Anterior cingulate cortex (tissue), 58 donors: ENCODE results near the gene GALP.
"Not testable (repeated sequence)": the region's sequence is repeated elsewhere in the genome, so short reads cannot be mapped to it uniquely, and the experiment has no call there.

ENCODE experiments used
- DNase-seq, 58 donors: peaks; one replicate each; lab custom pipeline; 2025; lab: John Stamatoyannopoulos, UW

GALP gene

DNA sequence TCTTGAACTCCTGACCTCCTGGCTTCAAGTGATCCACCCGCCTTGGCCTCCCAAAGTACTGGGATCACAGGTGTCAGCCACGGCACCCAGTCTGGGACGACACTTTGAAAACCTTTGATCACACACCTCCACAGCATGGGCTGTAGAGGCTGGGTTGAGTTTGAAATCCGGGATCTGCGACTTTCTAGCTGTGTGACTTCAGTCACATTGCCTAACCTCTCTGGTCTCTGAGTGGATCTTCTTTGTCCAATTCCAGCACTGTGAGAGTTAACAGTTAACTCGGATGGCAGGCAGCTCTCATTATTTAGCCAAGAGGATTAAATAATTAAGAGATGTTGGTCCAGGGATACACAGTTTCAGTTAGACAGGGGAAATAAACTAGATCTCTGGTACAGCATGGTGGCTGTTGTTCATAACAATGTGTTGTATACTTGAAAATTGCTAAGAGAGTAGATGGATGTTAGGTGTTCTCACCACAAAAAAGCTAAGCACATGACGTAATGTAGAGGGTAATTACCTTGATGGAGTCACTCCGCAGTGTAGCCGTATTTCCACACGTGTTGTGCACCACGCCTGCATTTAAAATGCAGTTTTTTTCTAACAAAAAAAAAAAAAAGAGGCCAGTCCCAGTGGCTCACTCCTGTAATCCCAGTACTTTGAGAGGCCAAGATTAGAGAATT is 1.9 kb downstream of the GALP start:
- no peak for DNase-seq

- DNase-seq, result no peak
Measured at GRCh38 chr19:56189785-56190184, 14.0 kb downstream of the GALP start.

GRCh38 chr19:56191115-56191514 is 15.3 kb downstream of the GALP start:
- no peak for DNase-seq

GRCh38 chr19:56191711-56192110 is 15.9 kb downstream of the GALP start:
- DNase-seq, result no peak

DNA sequence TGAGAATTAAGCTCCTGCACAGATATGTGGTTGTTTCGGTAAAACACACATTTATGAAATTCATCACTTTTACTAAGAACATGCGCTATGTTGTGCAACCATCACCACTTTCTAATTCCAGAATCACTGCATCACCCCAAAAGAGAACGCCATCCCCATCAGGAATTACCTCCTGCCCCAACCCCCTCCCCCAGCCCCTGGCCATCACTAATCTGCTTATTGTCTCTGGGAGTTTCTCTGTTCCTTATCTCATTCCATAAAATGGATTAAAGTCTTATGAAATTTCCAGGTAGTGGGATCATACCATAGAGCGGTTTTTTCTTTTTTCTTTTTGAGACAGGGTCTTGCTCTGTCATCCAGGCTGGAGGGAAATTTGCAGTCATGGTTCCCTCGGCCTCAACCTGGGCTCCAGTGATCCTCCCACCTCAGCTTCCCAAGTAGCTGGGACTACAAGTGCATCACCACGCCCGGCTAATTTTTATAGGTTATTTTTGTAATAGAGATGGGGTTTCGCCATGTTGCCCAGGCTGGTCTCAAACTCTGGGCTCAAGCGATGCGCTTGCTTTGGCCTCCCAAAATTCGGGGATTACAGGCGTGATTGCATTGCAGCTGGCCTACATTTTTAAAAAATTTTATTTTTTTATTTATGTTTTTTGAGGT is 18.3 kb downstream of the GALP start:
- DNase-seq, result no peak

DNA sequence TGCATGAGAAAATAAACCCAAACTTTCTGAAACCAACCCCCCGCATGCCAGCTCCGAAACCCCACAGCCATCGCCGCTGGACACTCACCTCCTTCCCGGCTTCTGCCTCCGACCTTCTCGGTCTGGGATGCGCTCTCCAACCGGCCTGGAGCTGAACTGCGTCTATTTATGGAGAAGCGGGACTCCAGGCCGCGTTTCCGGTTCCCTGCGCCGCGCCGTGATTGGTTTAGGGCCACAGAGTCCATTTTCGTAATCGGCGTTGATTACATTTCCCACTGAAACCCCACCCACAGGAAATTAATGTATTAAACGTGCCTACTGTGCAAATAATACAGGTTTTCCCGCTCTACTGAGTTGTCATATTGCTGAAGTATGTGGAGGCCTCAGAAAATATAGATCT is 21.8 kb downstream of the GALP start, which contains the start of gene ZSCAN5B:
ZSCAN5B (minus strand) TSS at position 138 of the 400 bp plus-strand sequence. CDS start 4,731 bp downstream, outside the sequence.
- DNase-seq, result not testable (repeated sequence)

GRCh38 chr19:56199687-56200086 is 23.9 kb downstream of the GALP start:
- DNase-seq, result no peak

DNA sequence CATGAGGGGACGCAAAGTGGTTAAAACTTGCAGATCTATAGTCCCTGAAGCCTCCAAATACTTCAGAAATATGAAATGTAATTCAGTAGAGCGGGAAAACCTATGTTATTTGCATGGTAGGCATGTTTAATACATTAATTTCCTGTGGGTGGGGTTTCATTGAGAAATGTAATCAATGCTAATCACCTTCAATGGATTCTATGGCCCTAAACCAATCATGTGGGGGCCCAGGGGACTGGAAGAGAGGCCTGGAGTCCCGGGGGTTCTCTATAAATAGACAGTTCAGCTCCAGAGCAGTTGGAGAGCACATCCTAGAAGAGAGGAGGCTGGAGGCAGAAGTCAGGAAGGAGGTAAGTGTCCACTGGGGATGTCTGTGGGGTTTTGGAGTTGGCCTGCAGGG is 26.2 kb downstream of the GALP start, which contains the start of gene ZSCAN5C:
ZSCAN5C (plus strand) TSS at position 301 of the 400 bp plus-strand sequence. CDS start 3,641 bp downstream, outside the sequence.
- no peak for DNase-seq

GRCh38 chr19:56207581-56207980 is 31.8 kb downstream of the GALP start:
- not testable (repeated sequence) for DNase-seq

DNA sequence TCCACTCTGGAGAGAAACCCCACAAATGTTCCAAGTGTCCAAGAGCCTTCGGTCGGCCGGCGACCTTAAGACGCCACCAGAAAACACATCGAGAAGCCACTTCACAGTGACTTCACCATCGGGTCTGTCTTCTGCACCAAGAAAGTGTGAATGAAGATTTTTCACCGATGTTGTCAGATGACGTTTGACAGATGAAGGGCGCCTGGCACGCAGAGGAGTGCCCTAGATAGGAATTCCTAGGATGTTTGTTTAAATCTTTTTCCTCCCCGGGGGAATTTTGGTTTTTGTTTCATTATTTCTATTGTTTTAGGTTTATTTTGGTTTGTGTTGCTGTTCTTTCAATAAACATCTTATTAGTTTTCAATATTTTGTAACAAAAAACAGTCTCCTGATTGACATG is 33.3 kb downstream of the GALP start:
- DNase-seq, result no peak

DNA sequence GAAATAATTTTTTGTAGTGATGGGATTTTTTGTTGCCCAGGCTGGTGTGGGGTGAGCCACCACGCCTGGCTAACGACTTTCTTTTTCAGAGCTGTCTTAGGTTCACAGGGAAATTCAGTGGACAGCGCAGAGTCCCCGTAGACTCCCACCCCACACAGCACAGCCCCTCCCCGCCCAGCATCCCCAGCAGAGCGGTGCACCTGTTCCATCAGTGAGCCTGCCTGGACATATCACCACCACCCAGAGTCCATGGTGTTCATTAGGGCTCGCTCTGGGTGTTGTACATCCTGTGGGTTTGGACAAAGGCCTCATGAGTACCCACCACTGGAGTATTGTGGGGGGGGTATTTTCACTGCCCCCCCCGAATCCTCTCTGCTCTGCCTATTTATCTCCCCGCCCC is 34.2 kb downstream of the GALP start:
- not testable (repeated sequence) for DNase-seq

DNA sequence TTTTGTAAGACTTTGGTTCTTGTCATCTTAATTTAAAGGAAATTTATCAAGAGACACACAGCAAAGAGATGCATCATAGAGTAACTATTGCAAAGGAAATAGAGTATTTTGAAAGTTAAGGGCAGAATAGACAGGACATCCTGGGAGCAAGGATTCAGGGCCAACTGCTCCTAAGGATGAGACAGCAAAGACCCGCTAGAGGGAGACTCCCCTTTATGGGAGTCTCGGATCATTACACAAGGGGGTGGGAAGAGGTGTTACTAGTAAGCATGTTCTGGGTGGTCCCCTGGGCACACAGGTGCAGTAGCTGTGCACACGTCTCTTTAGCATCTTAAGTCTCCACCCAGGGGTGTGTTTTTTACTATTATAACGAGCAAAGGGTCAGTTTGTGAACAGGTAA is 35.9 kb downstream of the GALP start:
- no peak for DNase-seq

- DNase-seq, result peak in 5 of 58 donors; percentile 1 to 22 (median 3)
Measured at GRCh38 chr19:56217039-56217949, 41.5 kb downstream of the GALP start.

DNA sequence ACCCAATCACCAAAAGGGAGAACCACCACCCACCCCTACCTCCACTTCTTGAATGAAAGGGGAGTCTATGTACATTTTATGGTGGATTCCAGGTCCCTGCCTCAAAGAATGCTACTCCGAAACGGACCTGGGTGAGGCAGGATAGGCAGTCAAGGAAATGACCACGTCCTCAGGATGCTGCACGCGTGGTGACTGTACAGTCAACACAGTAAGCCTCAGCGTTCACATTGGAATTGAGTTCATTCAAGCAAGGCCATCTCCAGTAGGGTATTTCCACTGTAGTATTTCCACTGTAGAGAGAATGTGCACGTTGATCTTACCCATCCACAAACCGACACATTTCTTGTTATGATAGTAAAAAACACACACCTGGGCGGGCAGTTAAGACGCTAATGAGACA is 43.2 kb downstream of the GALP start:
- DNase-seq, result no peak

GRCh38 chr19:56221442-56221841 is 45.6 kb downstream of the GALP start:
- DNase-seq, result not testable (repeated sequence)

DNA sequence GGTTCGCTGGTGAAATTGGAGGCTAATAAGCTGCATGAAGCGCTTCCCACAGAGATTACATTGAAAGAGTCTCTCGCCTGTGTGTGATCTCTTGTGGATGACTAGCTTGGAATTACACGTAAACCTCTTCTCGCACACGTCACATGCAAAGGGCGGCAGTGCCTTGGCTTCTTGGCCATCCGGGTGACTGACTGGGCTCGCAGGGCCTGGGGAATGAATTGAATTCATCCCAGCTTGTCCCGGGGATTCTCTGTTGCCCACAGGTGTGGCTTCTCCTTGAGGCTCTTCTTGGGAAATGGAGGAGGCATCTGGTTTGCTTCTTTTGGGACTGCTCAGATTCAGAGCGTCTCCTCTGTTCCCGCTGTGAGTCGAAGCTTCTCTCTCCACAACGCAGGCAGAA is 46.0 kb downstream of the GALP start:
- no peak for DNase-seq

DNA sequence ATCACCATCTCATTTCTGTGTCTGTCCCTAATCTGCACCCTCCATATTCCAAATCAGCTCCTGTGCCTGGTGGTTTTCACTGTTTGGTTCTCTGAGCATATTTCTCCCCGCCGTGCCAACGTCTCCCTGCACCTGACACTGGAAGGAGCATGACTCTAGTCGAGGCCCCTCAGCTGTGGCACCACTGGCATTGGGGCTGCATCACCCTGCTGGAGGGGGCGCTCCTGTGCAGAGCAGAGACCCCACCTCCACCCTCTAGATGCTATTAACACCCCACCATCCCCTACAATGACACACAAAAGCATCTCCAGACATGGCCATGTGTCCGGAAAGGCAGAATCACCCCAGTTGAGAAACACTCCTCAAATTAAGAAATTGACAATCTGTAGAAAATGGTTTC is 47.1 kb downstream of the GALP start:
- no peak for DNase-seq

DNA sequence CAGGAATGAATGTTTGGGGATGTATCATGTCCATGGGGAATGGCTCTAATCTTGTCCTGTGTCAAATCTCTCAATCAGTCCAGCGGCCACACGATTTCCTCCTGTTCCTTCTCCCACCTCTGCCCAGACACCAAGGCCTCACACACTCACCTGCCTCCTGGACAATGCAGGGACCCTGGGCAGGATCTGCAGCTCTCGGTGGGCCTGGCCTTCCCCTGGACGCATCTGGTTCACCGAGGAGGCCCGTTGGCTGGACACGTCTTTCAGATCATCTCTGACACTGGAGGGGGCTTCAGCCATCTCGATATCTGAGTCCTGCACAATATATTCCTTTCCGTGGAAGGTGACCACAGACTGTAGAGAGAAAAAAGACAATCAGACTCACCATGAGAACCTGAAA is 47.7 kb downstream of the GALP start:
- no peak for DNase-seq
